AG09309 (cell line): ENCODE results near the gene FILIP1.

Experiments
- DNase-seq: peaks from one replicate; pipeline ENCODE4 v3.0.0-alpha.2; 2010; ENCODE audit warnings: low read depth
- H3K4me3 ChIP-seq: 2 replicates; pipeline ENCODE4 v1.5.1; 2011; ENCODE audit warnings: mild to moderate bottlenecking, low read depth, low read length, moderate library complexity; ENCODE audit not compliant: control insufficient read depth
- CTCF ChIP-seq: IDR thresholded peaks from 2 replicates; pipeline ENCODE4 v1.5.1; 2011; ENCODE audit warnings: mild to moderate bottlenecking, low read depth, low read length, inconsistent platforms; ENCODE audit not compliant: insufficient read depth, control insufficient read depth; ENCODE audit errors: missing control alignments

FILIP1 gene

DNA sequence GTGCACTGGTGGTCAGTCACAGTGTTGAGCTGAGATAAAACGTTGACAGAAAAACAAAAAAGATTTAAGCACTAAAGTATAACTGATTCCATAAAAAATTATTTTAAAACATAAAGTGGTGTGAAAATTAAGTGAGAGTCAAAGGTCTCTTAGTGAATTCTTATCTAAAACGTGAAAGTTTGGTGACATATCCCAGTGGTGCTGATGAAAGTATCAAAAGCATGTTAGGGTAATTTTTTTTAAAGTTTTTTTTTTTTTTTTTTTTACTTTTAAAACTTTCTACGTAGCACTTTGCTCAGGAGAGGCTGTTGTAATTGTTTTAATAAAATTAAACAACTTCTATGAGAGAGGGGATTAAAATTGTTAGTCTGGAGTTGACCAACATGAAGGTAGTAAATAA, 143.4 kb downstream of the FILIP1 start:
- H3K4me3 ChIP-seq, result no peak overlapping the region
- DNase-seq, result no peak
- TF ChIP-seq CTCF, result no peak

- peak; percentile 22 for TF ChIP-seq CTCF
- H3K4me3 ChIP-seq, result peak overlapping the region; percentile 43
- DNase-seq, result no peak
Measured at GRCh38 chr6:75349262-75349984, 144.2 kb downstream of the FILIP1 start.

DNA sequence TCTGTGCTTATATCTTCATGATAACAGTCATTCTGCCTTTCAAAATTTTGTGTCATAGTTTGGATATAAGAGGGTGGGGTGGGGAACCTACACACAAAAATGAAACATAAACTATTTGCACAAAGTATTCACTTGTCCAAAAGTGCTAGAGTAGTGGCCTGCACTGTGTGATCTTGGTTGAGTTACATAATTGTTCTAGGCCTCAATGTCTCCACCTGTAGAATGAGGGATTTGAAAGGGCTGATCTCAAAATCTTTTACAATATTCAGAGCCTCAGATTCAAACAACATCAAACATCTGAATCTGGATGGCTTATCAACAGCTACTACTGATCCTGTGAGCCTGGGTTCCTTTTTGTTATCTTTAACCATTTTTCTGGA, 144.7 kb downstream of the FILIP1 start:
- no peak for TF ChIP-seq CTCF
- no peak for DNase-seq
- H3K4me3 ChIP-seq, result no peak overlapping the region

GRCh38 chr6:75347898-75348610, 145.5 kb downstream of the FILIP1 start:
- no peak for DNase-seq

GRCh38 chr6:75345413-75345812, 148.2 kb downstream of the FILIP1 start:
- TF ChIP-seq CTCF, result no peak

More at GRCh38 chr6:75347898-75348610, 145.5 kb downstream of the FILIP1 start:
- TF ChIP-seq CTCF, result no peak
- H3K4me3 ChIP-seq, result no peak overlapping the region

DNA sequence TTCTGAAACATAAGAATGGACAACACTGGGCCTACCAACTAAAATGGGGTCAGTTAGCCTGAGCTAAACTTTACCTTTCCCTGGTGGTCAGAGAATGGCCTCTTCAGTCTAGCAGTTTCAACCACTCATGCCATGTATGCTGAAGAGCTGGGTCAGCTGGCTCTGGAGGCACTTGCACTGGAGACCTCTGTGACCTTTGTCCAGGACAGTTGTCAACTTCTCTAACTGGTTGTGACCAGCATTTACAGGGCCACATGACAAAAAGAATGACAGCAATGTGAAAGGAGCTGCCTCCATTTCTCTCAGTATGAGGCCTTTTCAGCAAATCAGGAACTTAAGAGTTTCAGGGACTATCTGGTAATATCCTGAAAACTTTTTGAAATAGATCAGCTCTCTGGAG, 149.1 kb downstream of the FILIP1 start:
- TF ChIP-seq CTCF, result no peak
- H3K4me3 ChIP-seq, result no peak overlapping the region
- no peak for DNase-seq

More at GRCh38 chr6:75345413-75345812, 148.2 kb downstream of the FILIP1 start:
- no peak overlapping the region for H3K4me3 ChIP-seq
- no peak for DNase-seq

GRCh38 chr6:75344021-75344420, 149.6 kb downstream of the FILIP1 start:
- no peak for DNase-seq
- no peak overlapping the region for H3K4me3 ChIP-seq
- no peak for TF ChIP-seq CTCF
